Skin of body (tissue), 2 donors: Measurements from ENCODE around the gene GRB10. TPM values are rescaled to one million over a fixed set of nuclear protein-coding genes. Genes with fewer than 3 reads are reported as not detected.

Source experiments
- DNase-seq: peaks from one replicate; lab custom pipeline; 2025; lab: John Stamatoyannopoulos, UW
- total RNA-seq: library from RNA; depleted of rRNA; stranded (reverse); fragments of >200 nt; gene quantifications from one replicate; pipeline ENCODE4 v1.2.3, GENCODE V29; 2014

Gene GRB10
- total RNA-seq, 1 donor from 2014 or later: 26.9 TPM

DNA sequence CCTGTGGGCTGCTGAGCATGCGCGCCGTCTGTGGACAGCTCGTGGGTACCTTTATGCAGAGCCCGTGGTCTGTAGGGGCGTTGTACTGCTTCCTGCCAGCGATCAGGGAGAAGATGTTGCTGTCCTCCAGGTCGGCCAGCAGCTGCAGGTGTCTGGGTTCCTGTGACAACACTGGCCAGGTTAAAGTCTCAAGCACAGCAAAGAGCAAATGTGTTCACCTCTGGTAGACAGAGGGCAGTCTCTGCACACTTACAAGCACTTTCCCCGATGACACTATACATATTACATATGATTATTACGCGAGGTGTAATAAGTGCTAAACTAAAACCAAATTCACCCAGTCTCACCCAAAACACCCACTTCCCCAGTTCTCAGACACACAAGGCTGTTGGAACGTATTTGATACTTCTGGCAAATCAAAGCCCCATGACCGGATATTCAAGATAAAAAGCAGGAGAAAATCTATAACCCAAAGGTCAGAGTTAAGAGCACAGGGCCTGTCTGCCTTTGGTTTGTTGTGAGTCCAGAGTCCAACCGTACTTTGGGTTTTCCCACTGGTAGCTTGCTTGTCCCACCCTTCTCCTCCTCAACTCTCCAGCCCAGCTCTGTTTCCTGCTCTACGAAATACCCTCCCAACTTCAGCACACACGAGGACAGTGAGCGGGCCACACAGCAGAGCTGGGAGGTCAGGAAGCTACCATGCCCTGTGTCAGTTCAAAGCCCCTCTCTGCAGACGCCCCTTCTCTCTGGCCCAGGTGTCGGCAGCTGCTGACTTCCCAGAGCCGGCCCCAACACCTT is 167.8 kb downstream of the GRB10 start:
- DNase-seq: no peak

DNA sequence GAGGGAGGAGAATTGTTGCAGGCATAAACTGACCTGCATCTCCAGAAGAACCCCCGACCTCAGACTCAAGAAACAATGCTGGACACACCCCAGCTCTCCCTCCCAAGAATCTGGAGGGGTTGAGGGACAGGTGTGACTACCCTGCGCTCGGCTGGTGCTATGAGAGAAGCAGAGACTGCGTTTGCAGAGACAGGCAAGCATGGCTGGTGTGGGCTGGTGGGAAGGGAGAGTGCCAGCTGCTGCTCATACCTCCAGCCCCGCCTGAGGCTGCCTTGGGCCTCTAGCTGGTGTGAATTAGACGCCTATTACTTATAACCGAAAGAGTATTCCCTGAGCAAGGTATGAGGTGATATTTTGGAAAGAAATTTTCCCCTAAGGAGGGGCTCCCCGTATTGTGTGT is 169.2 kb downstream of the GRB10 start:
- no peak for DNase-seq

DNA sequence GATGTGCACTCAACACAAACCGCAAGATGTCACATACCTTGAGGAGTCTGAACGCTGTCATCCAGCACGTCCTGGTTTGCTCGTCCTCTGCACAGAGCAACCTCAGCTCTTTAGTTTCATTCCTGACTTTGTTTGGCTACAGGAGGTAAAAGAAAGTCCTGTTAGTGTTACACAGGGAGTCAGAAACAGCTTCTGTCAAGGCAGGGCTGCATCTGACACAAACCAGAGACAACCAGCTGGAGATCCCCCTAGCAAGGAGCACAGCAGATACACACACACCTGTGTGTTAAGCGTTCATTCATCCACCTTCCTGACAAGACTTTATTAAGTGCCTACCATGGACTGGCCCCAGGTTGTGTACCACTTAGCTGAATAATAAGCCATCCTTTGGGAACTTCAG is 170.0 kb downstream of the GRB10 start:
- DNase-seq: no peak

DNA sequence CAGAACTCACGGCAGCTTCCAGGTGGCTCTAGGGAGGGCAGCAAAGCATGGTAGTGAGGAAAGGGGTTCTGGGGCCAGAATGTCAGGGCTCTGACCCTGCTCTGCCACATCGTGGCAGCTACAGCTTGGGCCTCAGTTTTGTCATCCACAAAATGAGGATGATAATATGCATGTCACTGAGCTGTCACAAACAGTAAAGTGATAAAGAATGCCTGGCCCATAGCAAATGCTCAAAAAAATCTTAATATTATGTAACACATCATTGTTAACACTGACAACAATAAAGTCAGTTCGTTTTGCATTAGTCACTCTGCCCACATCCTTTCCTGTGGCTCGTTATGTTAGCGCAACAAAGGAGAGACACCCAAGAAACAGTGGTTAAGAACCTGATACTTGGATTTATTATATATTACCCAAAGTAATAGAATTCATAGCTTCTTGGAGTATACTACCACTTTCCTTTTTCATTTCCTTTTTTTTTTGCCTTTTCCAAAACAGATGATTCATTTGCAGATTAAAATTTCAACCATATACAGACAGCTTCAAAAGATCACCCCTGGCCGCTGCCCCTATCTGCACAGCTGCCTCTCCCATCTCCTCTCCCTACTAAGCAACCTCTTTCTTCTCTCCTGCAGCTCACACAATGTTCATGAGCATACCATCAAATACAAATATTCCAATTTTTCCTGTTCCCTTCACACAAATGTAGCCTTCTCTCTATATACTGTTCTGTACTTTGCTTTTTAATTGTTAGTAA is 172.0 kb downstream of the GRB10 start:
- DNase-seq: no peak

DNA sequence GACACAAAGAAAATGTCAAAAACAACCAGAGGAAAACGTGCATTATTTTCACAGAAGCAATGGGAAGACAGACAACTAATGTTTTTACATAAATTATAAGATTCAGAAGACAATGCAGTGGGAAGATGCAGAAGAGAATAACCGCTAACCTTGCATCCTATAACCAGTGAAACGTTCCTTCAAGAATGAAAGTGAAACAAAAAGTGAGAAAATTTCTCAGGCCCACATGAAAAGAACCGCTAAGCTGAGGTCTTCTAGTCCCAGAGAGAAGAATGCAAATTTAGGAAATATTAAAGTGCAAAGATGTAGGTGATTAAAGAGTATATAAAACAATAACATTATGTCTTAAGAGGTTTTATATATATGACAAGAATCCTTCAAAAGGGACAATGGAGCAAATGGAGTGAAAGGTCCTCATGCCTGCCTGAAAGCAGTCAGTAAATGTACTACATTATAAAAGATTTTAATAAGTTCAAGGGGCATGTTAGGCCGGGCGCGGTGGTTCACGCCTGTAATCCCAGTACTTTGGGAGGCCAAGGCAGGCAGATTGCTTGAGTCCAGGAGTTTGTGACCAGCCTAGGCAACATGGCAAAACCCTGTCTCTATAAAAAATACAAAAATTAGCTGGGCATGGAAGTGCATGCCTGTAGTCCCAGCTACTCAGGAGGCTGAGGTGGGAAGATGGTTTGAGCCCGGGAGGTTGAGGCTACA is 174.3 kb downstream of the GRB10 start:
- no peak for DNase-seq

DNA sequence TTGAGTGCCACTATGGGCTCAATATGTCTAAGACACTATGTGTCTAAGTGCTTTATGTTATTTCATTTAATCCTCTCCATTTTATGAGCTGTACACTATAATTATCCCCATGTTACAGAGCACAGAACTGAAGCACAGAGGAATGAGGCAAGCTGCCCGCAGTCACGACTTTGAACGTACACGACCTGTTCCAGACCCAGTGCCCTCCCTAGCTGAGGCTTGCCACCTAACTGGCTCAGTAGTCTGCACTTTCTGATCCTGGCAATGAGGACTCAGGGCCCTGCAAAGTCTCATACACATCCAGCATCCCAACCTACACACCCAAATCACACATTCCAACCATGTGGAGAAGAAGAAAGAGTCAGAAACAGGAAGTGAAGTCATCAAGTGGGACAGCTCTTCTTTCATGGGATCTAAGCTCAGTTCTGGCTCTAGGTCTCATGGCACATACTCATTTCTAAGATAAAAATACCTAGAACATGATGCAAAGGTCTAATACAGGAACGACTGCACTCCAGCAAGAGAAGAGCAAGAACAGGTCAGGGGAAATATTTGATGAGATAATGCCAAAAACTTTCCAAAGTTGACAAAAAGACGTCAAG is 175.1 kb downstream of the GRB10 start:
- DNase-seq: no peak

DNA sequence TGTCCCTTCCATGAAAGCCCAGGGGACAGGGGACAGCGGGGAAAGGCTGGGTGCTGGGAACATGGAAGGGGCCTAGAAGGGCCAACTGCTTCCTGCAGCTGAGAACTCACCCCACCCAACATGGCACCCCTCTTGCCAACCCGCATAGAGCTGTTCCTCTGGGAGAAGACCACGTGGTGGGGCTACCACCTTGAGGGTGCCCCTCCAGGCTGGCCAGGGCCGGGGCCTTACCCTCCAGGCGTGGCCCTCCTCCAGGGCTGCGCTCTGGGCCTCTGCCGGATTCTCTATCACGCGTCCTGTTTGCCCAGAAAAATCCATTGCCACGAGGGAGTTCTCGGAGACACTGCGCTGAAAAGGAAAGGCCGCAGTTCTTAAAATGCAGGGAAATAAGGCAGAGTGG is 177.6 kb downstream of the GRB10 start:
- no peak for DNase-seq

DNA sequence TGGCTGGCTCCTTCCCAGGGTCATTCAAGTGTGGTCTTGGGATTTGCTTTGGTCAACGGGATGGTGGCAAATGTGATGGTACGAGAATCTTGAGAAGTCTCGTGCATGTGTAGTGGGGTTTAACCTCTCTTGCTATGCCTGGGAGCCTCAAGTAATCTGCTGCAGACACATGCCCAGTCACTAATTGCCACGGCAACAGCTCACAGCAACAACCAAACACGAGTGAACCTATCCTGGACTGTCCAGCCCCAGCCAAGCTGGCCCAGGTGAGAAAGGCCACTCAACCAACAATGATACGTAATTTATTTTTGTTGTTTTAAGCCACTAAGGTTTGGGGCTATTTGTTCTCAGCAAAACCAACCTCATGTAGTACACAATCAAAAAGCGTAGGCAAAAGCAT is 179.4 kb downstream of the GRB10 start:
- no peak for DNase-seq

DNA sequence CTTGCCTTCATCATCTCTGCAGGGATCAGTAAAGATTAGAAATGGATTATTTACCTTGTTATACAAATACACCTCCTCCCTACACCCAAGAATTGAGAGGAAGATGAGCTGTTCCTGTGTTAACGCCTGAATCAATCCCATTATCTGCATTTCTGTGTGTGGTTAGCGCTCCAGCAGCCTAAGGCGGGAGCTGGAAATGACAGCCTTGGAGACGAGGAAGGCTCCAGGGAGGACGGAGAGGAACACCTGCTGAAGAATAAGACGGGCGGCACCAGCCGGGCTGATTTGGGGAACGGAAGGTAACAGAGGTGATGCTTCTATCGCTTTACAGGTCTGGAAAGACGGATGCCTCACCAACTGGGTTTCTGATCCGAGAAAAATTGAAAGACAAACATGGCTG is 183.3 kb downstream of the GRB10 start:
- no peak for DNase-seq

DNA sequence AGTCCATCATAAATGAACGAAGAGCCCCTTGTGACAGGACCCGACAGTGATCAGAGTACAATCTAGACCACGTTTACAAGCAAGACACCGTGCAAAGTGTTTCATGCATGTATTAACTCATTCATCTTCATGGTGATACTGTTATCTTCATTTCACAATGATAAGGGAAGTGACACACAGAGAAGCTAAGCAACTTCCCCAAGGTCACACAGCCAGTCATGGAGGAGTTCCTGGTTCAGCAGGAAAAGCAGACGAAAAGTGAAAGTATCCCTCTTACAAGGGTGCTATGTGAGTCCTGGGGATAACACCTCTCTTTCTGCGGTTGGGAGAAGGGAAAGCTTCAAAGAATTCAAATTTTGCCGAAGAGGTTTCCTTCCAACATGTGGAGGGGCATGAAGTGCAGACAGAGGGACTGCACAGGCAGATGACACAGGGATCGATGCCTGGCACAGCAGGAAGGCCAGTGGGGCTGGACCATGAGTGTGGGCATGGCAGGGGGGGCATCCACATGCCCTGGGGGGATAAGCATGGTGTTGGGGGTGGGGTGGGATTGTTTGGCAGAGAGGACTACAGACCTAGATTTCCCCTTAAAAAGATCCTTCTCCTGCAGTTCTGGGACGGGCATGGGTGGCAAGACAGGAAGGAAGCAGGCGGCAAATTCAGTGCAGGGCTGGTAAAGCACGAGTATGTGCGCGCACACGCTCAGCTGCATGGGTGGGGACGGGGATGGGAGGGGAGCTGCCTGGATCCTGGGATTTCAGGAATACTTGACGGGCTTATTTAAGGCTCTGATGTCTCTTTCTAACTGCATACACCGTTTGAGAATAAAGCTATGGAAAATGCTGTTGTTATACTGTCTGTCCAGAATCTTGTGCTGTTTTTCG is 184.0 kb downstream of the GRB10 start:
- no peak for DNase-seq

DNA sequence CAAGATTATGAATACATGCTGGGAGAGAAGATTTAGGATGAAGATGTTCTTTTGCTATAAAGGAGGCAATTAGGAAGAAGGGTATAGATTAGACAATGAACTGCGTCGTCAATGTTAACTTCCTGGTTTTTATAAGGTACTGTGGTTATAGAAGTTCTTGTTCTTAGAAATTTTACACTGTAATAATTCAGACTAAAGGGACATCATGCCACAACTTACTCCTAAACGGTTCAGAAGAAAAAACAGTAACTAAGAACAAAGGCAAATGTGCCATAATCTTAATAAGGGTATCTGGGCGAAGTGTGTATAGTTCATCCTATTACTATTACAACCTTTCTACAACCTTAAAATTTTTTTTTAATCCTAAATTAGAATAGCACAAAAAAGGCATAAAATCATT is 186.2 kb downstream of the GRB10 start:
- no peak for DNase-seq

DNA sequence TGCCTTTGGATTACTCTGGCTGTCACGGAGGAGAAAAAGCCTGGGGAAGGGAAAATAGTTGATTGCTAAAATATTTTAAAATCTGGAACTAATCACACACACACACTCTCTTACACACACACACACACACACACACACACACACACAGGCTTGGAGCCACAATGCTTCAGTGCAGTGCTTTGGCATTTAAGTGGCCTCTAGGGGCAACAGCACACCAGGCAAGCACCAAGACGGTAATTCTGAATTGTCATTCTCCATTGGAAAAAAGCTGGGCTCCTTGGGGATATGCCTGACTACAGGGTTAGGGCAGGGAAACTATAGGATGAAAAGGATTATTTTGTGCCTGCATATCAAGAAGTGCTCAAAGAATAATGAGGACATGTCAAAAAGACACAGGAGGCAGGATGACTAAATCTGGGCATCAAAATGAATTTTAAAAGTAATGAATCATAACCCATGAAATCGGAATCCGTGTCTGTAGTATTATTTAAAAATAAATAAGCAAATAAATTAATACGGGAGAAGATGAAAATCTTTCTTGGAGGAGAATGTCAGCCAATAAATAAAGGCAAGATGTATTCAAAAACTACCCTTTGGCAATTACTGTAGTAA is 187.1 kb downstream of the GRB10 start:
- DNase-seq: no peak

DNA sequence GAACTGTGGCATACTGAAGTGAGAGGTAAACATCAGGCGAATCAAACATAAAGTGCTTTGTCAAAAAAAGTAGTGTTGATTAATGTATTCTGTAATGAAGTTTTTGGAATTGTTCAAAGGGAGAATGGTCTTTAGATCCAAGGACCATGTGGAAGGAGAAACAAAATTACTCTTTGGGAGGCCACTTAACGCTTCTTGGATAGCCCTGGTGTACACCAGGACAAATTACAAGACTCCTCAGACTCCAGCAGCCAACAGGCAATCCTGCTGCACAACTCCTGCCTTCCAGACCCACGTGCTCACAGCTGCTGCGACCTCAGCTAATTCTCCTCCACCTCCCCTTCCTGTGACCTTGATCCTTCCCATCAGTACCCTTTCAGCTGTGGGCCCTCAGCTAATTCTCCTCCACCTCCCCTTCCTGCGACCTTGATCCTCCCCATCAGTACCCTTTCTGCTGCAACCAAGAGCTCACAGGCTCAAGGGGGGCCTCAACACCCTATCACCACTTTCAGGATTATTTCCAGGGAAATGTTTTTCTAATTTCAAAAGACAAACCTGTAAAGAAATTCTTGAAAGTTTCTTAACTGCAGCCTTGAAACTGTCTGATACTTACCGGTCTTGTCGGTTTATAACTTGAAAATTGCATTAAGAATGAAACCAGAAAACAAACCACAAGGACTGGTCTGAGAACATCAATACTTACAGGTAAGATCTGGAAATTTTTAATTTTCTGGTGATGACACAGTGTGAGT is 187.8 kb downstream of the GRB10 start:
- DNase-seq: no peak

DNA sequence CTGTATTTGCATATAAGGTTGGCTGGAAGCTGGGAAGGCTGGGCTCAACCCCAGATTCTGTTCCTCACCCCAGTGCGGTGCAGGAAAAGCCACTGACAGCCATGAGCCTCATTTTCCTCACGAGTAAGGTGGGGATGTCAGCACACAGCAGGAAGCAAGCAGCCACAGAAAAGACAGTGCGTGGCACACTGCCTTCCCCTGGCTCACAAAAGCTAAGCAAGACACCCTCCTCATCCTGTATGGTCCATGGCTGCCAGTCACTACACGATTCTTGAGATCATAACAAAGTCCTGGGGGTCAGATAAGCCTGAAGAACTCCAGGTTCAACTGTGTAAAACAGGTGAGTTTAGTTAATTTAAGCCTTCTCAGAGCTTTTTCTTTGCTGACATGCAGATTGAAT is 188.6 kb downstream of the GRB10 start:
- DNase-seq: no peak

DNA sequence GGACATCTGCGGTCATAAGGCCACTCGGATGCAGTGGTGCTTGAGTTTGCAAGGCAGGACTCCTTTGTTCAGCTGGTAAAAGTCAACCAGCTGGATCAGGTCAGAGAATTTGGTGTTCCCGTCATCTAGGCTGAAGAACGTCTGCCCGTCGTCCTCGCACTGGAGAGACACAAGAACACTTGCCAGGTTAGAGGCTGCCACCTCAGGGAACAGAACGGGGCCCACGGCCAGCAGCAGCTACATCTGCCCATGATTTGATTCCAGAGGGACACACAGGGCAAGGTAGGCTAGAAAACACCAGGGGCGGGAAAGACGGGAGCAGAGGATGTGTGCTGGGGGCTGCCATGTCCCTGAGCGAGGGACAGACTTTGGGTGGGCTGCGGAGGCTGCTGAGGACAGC is 189.8 kb downstream of the GRB10 start:
- no peak for DNase-seq

DNA sequence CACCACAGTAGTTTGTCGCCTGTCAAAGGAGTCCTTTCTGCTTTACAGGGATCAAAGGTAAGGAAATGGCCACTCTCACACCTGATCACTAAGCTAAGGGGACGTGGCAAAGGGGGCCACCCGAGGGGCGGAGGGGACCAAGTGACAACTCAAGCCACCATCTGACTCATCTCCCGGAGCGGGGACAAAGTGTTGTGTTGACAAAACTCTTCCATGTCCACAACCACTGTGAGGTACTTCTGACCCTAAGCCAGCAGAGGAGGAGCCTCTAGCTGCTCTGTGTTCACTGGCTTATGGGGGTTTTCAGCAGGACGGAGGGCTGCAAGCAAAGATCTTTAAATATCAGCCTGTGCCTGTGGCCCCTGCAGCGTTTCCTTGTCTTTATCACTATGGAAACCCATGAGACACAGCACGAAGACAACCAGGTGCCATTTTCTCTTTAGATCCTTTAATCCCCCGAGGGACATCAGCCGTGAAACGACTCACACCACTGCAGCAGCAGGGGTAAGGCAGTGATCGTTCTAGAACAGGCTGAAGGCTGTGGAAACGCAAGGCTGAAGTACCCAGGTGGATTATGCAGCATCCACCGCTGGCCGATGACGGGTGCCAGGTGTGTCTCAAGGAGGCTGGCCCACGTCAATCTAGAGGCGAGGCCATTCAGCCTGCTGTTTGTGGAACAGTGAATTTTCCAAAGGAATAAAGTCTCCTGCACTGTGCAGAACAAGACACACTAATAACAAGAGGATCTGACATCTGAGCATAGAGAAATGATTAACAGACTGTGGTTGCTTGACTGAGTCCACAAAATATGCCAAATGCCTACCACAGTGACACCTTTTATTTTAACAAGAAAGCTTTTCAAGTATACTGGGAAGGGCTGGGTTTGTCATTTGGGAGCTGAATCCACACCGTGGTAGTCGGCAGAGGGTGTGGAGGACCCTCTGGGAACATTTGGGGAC is 190.9 kb downstream of the GRB10 start:
- DNase-seq: no peak

DNA sequence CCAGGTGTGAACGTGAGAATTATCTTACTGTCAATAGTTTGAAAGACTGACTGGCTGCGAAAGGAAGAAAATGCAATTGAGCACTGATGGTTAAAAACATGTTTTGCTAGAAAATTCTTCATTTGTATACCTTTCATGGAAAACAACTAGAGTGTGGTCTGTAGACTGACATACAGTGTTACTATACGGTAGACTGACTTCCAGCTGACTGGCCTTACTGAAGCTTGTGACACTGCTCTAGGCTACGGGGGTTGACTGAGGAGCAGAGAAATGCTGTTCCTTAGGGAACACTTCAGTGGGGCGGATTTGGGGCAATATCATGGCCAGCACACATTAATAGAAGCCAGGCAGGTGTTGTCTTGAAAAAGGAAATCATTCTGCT is 191.6 kb downstream of the GRB10 start:
- DNase-seq: no peak

DNA sequence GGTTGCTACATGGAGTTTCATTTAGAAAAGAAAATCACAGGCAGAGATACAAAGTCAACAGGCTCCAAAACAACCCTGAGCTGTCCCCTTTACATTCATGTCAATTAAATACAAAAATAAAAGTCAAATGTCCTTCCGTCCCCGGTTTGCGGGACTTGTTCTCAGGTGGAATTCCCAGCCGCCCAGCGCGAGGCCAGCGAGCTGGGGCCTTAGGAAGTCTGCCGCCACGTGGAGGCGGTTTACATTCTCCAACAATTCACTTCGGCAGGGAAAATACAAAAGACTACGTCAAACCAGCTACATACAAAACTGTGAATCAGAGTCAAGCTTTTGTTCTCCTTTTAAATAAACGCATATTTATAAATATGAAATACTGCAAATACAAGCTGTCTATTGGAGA is 192.2 kb downstream of the GRB10 start:
- DNase-seq: no peak

DNA sequence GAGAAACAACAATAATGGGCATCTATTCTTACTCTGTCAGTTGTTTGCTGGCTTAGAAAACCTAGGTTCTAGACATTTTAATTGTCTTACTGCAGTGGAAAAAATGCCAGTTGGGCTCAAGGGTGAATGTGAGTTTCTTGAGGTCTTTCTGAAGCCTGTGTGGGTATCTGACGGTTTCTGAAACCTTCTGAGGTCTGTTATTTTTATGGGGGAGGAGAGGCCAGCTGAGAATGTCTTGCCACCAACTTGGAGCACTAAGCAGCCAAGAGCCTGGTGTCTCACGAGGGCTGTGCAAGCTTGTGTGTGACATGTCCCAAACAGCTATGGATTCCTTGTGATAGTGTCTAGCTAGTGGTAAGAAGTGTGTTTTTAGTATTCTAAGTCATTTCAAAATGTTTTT is 193.3 kb downstream of the GRB10 start:
- no peak for DNase-seq
